H54 (cell line): ENCODE results near the gene MB.

Source experiments
- DNase-seq: peaks from one replicate; pipeline ENCODE4 v3.0.0; 2011; ENCODE audit warnings: low spot score, mixed read lengths; ENCODE audit not compliant: insufficient read length
- FAIRE-seq: peaks from 3 replicates; lab custom pipeline; 2011; peaks lifted over from hg19 to GRCh38; lab: Jason Lieb, UNC
- POLR2A ChIP-seq: IDR thresholded peaks from 2 replicates; pipeline ENCODE4 v1.6.1; 2011; ENCODE audit warnings: low read depth, mild to moderate bottlenecking, low read length

MB gene

DNA sequence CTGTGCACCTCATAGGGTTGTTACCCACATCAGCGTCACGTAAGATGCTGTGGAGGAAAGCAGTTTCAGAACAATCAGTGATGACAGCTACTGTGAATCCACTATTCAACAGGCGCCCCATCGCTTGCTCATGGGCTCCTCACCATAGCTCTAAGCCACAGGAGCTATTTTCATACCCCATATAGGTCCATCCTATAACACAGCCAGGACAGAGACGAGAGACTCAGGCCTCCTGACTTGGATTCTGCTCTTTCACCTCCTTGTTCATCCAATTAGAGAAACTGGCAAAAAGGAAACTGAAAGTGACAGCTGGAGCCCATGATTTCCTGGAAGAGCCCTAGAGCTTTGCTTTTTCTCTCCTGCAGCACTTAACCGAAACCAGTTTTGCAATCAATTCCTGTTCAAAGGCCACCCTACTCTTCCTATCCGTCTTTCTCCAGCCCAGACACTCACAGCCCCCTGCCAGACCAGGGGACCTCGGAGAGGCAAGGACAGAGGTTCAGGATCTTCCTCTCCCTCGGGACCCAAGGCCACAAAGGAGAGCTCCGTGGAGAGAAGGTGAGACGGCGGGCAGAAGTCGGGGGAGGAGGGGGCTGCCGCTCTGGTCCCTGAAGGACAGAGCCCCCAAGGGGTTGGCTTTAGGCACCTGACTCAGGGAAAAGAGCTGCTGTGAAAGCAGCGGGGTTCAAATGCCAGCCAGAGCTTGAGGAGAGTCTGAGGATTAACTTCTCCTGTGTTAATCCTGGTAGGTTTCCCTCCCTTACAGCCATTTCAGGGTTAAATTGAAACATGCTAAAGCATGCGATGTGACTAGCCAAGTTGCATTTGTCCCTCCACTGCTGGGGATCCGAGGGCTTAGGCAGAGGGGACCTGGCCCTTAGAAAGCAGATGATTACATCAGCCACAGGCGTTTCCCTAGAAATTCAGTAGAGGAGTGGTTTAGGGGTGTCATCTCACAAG, 31.2 kb upstream of the MB start, which contains the start of gene APOL6:
Gene APOL6 (plus strand): TSS at position 381 of the 960 bp plus-strand sequence. CDS start 7,980 bp downstream, outside the sequence.
- DNase-seq: no peak
- TF ChIP-seq POLR2A: no peak
- no peak for FAIRE-seq

GRCh38 chr22:35645646-35646045, 28.5 kb upstream of the MB start:
- DNase-seq (no peak), FAIRE-seq (no peak)
- TF ChIP-seq POLR2A: no peak

GRCh38 chr22:35643991-35644390, 26.9 kb upstream of the MB start:
- no peak for TF ChIP-seq POLR2A
- FAIRE-seq (no peak), DNase-seq (no peak)

DNA sequence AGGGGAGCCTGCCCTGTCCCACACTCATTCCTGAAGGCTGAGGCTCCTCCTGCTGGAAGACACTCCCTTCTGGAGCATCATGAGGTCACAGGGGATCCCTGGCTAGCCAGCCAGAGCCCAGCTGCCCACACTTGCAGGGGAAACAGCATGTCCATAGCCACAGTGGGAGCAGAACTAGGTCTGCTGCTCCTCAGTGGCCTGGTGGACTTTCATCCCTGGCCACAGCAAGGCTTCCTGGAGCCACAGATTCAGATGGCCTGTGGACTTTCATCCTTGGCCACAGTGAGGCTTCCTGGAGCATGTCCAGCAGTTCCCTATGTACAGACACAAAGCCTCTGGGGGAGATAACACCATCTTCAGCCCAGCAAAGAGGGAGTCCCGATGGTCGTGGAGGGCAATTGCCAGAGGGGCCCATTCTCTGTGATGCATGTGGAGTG, 25.2 kb upstream of the MB start:
- no peak for TF ChIP-seq POLR2A
- FAIRE-seq (no peak), DNase-seq (no peak)

DNA sequence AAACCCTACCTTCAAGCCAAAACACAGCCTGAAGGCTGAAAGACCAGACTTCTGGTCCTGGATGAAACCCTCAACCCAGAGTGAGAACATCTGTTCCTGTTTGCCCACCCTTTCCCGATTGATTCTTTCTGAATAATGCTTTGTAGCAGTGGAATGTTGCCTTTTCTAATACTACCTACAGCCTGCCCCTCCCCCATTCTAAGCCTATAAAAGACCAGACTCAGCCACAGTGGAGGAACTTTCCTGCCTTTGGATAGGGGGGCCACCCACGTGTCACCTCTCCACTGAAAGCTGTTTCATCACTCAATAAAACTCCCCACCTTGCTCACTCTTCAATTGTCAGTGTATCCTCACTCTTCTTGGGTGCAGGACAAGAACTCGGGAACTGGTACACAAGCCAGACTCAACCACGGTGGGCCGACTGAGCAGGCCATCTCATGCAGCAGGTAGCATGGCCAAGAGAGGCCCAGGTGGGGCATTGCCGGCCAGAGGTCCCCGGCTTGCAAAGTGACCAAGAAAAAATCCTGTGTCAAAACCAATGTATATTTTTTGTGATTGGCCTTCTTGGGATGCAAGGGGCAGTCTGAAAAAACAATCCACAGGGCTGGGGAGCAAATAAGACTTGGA, 24.5 kb upstream of the MB start:
- FAIRE-seq: no peak
- no peak for TF ChIP-seq POLR2A
- DNase-seq: no peak

GRCh38 chr22:35638410-35638809, 21.3 kb upstream of the MB start:
- FAIRE-seq (no peak), DNase-seq (no peak)
- TF ChIP-seq POLR2A: no peak

DNA sequence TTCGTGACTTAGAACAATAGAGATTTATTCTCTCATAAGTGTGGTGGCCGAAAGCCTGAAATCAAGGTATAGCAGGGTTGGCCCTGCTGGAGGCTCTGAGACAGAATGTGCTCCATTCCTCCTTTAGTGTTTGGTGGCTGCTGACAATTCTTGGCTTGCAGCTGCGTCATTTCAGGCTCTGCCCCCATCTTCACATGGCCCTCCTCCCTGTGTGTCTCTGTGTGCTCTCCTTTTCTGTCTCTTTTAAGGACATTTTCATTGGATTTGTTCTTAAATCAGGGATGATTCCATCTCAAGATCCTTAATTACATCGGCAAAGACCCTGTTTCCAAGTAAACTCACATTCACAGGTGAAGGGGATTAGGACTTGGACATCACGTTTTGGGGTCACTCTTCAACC, 20.9 kb upstream of the MB start:
- no peak for FAIRE-seq
- no peak for DNase-seq

DNA sequence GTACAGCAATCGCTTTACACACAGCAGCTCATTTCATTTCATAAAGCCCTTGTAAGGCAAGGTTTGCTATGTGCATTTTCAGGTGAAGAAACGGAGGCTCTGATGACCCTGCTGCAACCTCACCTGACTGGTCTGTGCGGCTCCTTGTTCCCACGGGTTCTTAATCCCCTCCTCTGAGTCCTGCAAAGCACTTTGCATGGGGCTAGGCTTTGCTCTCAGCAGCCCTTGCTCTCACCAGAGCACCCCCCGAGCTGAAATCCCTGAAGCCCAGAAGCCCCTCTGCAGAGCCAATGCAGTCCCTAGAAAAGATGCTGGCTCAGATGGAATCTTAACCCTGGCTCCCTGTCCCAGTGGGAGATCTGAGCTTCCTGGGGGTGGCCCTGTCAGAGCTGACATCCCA, 20.1 kb upstream of the MB start:
- no peak for TF ChIP-seq POLR2A
- no peak for DNase-seq
- FAIRE-seq: no peak

More for the DNA sequence above, 20.9 kb upstream of the MB start:
- TF ChIP-seq POLR2A: no peak

- no peak for TF ChIP-seq POLR2A
- FAIRE-seq (no peak), DNase-seq (no peak)
Measured at GRCh38 chr22:35634943-35635540, 17.9 kb upstream of the MB start.

DNA sequence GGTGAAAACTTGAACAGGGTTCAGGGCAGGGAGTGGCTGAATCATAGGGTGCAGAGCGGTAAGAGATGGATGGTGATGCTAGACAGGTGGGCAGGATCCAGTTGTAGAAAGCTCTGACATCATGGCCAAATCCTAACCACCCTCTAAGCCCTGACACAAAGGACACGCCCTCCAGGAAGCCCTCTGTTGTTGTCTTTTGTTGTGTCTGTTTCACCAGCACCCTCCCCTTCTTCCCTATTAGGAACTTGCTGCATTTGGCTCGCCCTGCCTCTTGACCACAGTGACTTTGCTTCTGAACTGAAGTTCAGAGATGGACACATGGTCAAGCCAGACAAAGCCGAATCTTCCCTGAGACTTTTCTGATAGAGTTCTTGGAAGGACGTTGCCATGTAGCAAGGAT, 16.9 kb upstream of the MB start:
- DNase-seq (no peak), FAIRE-seq (no peak)
- no peak for TF ChIP-seq POLR2A

DNA sequence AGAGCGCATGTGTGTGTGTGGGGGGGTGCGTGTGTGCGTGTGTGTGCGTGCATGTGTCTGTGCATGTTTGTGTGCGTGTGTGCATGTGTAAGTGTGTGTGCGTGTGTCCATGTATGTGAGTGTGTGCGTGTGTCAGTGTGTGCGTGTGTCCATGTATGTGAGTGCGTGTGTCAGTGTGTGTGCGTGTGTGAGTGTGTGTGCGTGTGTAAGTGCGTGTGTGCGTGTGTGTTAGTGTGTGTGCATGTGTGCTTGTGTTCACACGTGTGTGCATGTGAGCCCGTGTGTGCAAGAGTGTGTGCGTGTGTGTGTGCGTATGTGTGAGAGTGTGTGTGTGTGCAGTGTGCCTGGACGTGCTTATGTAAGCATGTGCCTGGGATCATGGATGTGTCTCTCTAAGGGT, 16.4 kb upstream of the MB start:
- DNase-seq (no peak), FAIRE-seq (no peak)
- TF ChIP-seq POLR2A: no peak

GRCh38 chr22:35632935-35633334, 15.8 kb upstream of the MB start:
- FAIRE-seq (no peak), DNase-seq (no peak)
- TF ChIP-seq POLR2A: no peak

DNA sequence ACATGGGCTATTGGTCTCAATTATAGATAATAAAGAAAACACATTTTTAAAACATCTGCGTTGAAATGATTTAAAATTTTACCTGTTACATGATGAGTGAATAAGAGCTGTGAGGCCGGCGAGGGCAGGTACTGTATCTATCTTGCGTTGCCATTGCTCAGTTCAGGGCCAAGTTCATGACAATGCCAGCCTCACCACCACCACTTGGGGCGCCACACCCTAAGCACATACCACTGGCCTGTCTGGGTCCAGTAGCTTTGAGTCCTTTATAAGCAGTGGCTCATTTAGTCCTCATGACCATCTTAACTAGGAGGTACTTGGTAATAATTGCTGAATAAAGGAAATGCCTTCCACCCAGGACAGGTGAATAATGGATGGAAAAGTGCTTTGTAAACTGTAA, 14.5 kb upstream of the MB start:
- FAIRE-seq (no peak), DNase-seq (no peak)
- TF ChIP-seq POLR2A: no peak

DNA sequence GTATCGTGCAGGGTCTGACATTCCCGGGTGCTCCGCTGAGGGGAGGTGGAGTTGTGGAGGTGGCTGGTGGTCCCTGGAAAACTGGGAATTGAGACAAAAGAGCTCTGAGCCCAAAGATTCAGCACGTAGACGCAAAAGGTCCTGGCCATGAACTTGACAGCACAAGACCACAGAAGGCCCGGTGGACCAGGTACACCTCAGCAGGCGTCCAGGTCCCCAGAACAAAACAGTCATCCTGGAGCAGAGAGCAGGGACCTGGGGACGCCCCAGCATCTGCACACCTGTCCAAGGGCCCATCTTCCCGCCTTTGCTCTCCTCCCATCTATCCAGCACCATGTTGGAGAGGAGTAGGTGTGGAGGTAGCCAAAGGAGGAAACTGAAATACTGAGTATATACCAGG, 13.8 kb upstream of the MB start:
- DNase-seq (no peak), FAIRE-seq (no peak)
- TF ChIP-seq POLR2A: no peak

GRCh38 chr22:35630387-35630793, 13.3 kb upstream of the MB start:
- no peak for TF ChIP-seq POLR2A
- DNase-seq: no peak
- FAIRE-seq: no peak
